ENCODE results near the gene OR8J3. TPM values are rescaled to one million over a fixed set of nuclear protein-coding genes. Genes with fewer than 3 reads are reported as not detected.

The OR8J3 gene
- not detected in 3 replicates for polyA plus RNA-seq
- polyA plus RNA-seq (2011; ENCODE audit: low read depth): not detected
- not detected in 2 replicates for polyA plus RNA-seq (2011; cell fraction: cytosol; rRNA removed)
- not detected in 2 replicates for polyA plus RNA-seq (2011; cell fraction: nucleus; rRNA removed)
- polyA plus RNA-seq (2012; ENCODE audit: low replicate concordance): not detected in 2 replicates
- not detected in 3 replicates for polyA minus RNA-seq
- not detected for polyA minus RNA-seq (2011; cell fraction: cytosol; rRNA and poly(A)+ RNA removed)
- not detected in 2 replicates for polyA minus RNA-seq (2011; cell fraction: nucleus; rRNA and poly(A)+ RNA removed)

GRCh38 chr11:56140151-56140661 lies at the start of gene OR8J3:
Gene OR8J3 (minus strand): TSS chr11:56140201. CDS start chr11:56137718, 2,483 bp downstream.
- no peaks in the 10 kb centered on the region for H3K9me1 ChIP-seq (ENCODE audit: control insufficient read depth, extremely low read depth, insufficient read depth, low read length)
- H3K9me3 ChIP-seq (ENCODE audit: control insufficient read depth, low read depth, low read length): no peaks in the 10 kb centered on the region
- H3K27me3 ChIP-seq (ENCODE audit: control insufficient read depth, extremely low read depth, insufficient read depth, low read length): no peaks in the 10 kb centered on the region
- DNase-seq (ENCODE audit: low read depth, low spot score): no peak
- H3K79me2 ChIP-seq (ENCODE audit: control insufficient read depth, insufficient read depth, low read length): no peaks in the 10 kb centered on the region
- H2AFZ ChIP-seq (ENCODE audit: control insufficient read depth, low read length): no peak within 1 kb of the TSS
- H3K27ac ChIP-seq (ENCODE audit: control insufficient read depth, insufficient read depth, low read length): no peak within 1 kb of the TSS
- no peaks in the 10 kb centered on the region for H4K20me1 ChIP-seq (ENCODE audit: control insufficient read depth, extremely low read depth, insufficient read depth, low read length)
- no peaks in the 10 kb centered on the region for H3K36me3 ChIP-seq (ENCODE audit: control insufficient read depth in 2 of 2, extremely low read depth in 1 of 2, insufficient read depth in 2 of 2, low read length in 2 of 2)
- no peak within 1 kb of the TSS for H3K9ac ChIP-seq (ENCODE audit: control insufficient read depth, extremely low read depth, insufficient read depth, low read length)
- dilution Hi-C loops (cut with MboI; ENCODE audit: extremely low pct_ligation_motif_present, low sequenced_read_pairs): no loop called here
- no peak for TF ChIP-seq EZH2 (IDR thresholded peaks at IDR 0.05; ENCODE audit: low read length)
- TF ChIP-seq CTCF (optimal IDR thresholded peaks at IDR 0.05 in 1 of 3, IDR thresholded peaks at IDR 0.05 in 1 of 3, conservative IDR thresholded peaks at IDR 0.05 in 1 of 3; ENCODE audit: extremely low read depth in 1 of 3, insufficient read depth in 2 of 3, low read length in 3 of 3): no peak
- no peak within 1 kb of the TSS for H3K4me2 ChIP-seq (ENCODE audit: control insufficient read depth, extremely low read depth, insufficient read depth, low read depth, low read length)
- no peaks in the 10 kb centered on the region for H3K4me1 ChIP-seq (ENCODE audit: control insufficient read depth, extremely low read depth, insufficient read depth, low read length)
- H3K4me3 ChIP-seq (ENCODE audit: control insufficient read depth in 2 of 3, extremely low read depth in 1 of 3, insufficient read depth in 2 of 3, low read depth in 1 of 3, low read length in 3 of 3): no peak within 1 kb of the TSS
- no peak for FAIRE-seq

GRCh38 chr11:56188602-56189001 lies 48.6 kb upstream of the OR8J3 start:
- no peak overlapping the region for H3K4me3 ChIP-seq (ENCODE audit: control insufficient read depth in 2 of 3, extremely low read depth in 1 of 3, insufficient read depth in 2 of 3, low read depth in 1 of 3, low read length in 3 of 3)
- no peak for FAIRE-seq
- H3K9ac ChIP-seq (ENCODE audit: control insufficient read depth, extremely low read depth, insufficient read depth, low read length): no peak overlapping the region
- DNase-seq (ENCODE audit: low read depth, low spot score): no peak
- H3K79me2 ChIP-seq (ENCODE audit: control insufficient read depth, insufficient read depth, low read length): no peaks in the 10 kb centered on the region
- H3K36me3 ChIP-seq (ENCODE audit: control insufficient read depth in 2 of 2, extremely low read depth in 1 of 2, insufficient read depth in 2 of 2, low read length in 2 of 2): no peaks in the 10 kb centered on the region
- no peaks in the 10 kb centered on the region for H3K9me1 ChIP-seq (ENCODE audit: control insufficient read depth, extremely low read depth, insufficient read depth, low read length)
- H3K27me3 ChIP-seq (ENCODE audit: control insufficient read depth, extremely low read depth, insufficient read depth, low read length): no peaks in the 10 kb centered on the region
- TF ChIP-seq EZH2 (IDR thresholded peaks at IDR 0.05; ENCODE audit: low read length): no peak
- TF ChIP-seq CTCF (optimal IDR thresholded peaks at IDR 0.05 in 1 of 3, IDR thresholded peaks at IDR 0.05 in 1 of 3, conservative IDR thresholded peaks at IDR 0.05 in 1 of 3; ENCODE audit: extremely low read depth in 1 of 3, insufficient read depth in 2 of 3, low read length in 3 of 3): no peak
- H4K20me1 ChIP-seq (ENCODE audit: control insufficient read depth, extremely low read depth, insufficient read depth, low read length): no peaks in the 10 kb centered on the region
- no peak overlapping the region for H3K27ac ChIP-seq (ENCODE audit: control insufficient read depth, insufficient read depth, low read length)
- H3K9me3 ChIP-seq (ENCODE audit: control insufficient read depth, low read depth, low read length): no peaks in the 10 kb centered on the region
- H3K4me1 ChIP-seq (ENCODE audit: control insufficient read depth, extremely low read depth, insufficient read depth, low read length): no peaks in the 10 kb centered on the region
- no peak overlapping the region for H3K4me2 ChIP-seq (ENCODE audit: control insufficient read depth, extremely low read depth, insufficient read depth, low read depth, low read length)
- no peak overlapping the region for H2AFZ ChIP-seq (ENCODE audit: control insufficient read depth, low read length)
- dilution Hi-C loops (cut with MboI; ENCODE audit: extremely low pct_ligation_motif_present, low sequenced_read_pairs): no loop called here
